ENCODE data around the gene KIAA1586.
"Not testable (repeated sequence)": the region's sequence is repeated elsewhere in the genome, so short reads cannot be mapped to it uniquely, and the experiment has no call there.

The KIAA1586 gene

GRCh38 chr6:57047859-57048258 lies 1.4 kb downstream of the KIAA1586 start:
- DNase-seq, result not testable (repeated sequence)

DNA sequence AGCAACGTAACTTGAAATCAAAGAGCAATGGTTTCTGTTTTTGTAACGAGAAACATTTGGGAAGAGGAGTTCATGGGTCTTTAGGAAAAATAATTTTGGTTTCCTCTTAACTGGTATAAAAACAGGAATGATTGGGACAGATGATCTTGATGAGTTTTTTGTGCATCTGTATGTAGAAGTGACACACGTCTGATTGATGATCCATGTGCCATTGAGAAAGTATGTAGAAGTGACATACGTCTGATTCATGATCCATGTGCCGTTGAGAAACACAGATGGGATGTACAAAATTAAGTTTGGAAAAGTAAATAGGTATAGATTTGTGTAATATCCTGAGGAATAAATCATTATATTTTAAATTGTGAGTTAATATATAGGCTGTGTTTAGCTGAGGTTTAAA lies 2.1 kb downstream of the KIAA1586 start:
- no peak for DNase-seq

GRCh38 chr6:57063847-57064246 lies 17.4 kb downstream of the KIAA1586 start:
- DNase-seq, result no peak

GRCh38 chr6:57064809-57065208 lies 18.3 kb downstream of the KIAA1586 start:
- no peak for DNase-seq

DNA sequence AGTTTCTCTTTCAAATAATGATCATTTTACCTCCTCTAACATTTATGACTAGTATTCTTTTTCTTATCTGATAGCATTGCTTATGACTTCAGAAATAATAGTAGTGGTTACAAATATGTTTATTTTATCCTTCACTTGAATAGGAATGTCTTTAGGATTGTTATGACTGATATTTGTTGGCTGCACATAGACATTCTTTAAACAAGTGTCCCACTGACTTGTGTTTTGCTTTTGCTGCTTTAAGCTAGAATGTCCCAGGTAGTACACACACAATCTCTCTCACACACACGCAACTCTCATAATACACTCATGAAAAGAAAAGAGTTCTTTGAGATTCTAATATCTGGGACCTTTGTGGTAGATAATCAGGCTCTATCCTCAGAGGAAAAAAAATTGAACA lies 21.6 kb downstream of the KIAA1586 start:
- no peak for DNase-seq

GRCh38 chr6:57069228-57069627 lies 22.7 kb downstream of the KIAA1586 start:
- no peak for DNase-seq

GRCh38 chr6:57069920-57070331 lies 23.4 kb downstream of the KIAA1586 start:
- DNase-seq, result no peak

- no peak for DNase-seq
Observed at GRCh38 chr6:57072108-57072507, 25.6 kb downstream of the KIAA1586 start.

- DNase-seq, result no peak
Observed at GRCh38 chr6:57074383-57074782, 27.9 kb downstream of the KIAA1586 start.

DNA sequence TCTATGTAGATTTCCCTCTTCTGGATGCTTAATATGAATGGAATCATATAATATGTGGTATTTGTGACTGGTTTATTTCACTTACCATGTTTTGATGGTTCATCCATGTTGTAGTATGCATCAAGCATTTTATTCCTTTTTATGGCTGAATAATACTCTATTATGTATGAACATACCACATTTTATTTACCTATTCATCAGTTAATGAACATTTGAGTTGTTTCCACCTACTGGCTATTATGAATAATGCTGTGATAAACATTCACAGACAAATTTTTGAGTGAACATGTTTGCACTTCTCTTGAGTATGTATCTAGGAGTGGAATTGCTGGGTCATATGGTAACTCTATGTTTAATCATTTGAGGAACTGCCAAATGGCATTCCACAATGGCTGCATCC lies 28.6 kb downstream of the KIAA1586 start:
- DNase-seq, result no peak

- DNase-seq, result no peak
Observed at GRCh38 chr6:57078531-57079207, 32.2 kb downstream of the KIAA1586 start.

DNA sequence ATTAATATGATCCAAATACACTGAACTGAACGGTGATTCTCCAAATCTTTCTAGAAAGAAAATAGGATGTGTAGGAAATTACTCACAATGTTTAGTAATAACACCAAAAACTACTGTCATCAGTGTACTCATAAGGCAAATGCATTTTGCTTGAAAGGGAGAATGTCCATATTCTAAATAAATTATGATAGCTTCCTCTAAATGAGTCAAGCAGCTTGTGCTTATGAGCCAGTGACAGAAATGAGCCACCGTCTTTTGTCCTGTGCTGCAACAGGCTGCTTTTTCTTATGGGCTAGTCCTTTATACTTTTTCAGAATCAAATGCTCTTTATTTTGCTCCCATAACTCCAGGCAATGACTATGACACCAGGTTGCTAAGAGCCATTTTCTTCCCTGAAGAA lies 39.0 kb downstream of the KIAA1586 start:
- no peak for DNase-seq

- no peak for DNase-seq
Observed at GRCh38 chr6:57086843-57087242, 40.4 kb downstream of the KIAA1586 start.

DNA sequence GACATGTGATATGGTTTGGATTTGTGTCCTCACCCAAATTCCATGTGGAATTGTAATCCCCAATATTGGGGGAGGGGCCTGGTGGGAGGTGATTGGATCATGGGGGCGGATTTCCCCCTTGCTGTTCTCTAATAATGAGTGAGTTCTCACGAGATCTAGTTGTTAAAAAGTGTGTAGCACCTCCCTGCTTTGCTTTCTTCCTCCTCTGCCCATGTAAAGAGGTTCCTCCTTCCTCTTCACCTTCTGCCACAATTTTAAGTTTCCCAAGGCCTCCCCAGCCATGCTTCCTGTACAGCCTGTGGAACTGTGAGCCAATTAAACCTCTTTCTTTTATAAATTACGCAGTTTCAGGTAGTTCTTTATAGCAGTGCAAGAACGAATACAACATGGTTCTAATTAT lies 41.4 kb downstream of the KIAA1586 start:
- no peak for DNase-seq

DNA sequence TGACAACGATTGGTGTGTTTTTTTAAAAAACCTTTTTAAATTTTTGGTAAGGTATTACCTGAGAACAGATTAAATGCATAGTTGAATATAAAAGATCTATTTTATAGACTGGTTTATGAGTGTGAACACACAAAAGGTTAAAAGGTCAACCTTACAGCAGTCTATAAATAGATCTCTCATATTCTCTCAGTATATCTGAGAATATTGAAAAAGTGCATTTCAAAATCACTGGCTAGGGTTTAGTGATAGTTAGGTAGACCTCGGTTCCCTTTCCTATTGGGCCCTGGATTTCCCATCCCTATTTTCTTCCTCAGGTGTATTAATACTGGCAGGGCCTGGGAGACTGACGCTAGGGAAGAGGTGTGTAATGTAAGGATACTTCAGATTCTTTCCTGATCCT lies 42.8 kb downstream of the KIAA1586 start:
- no peak for DNase-seq

GRCh38 chr6:57089687-57090457 lies 43.4 kb downstream of the KIAA1586 start, which contains the start of gene ZNF451:
TSS of gene ZNF451 (plus strand) at chr6:57090188. CDS start at chr6:57090254, 66 bp downstream.
- DNase-seq, result peak; percentile 96

DNA sequence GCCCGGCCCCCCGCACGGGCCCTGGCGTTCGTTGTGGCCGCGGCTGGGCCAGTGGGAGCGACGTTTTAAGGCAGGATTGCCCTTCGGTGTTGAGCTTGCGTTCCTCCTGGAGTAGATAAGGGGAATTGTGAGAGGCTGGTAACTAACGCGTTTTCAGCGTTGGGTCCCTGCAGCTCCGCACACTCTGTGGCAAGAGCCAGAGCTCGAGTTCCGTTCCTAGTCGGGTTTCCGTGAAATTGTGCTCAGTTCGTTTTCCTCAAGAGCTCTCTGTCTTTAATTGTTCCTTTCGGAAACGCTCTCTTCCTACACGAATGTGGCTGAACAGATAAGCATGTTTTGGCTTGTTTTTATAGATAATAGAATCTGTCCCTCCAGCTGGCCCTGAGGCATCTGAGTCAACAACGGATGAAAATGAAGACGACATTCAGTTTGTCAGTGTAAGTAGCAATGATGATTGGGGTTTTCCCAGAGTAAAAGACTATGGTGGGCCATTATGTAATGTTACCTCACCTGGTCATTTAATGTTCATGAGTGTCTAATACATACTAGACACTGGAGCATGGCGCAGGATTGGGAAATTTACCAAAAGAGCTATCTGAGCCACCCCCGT lies 44.1 kb downstream of the KIAA1586 start:
- not testable (repeated sequence) for DNase-seq

GRCh38 chr6:57091375-57091774 lies 44.9 kb downstream of the KIAA1586 start:
- not testable (repeated sequence) for DNase-seq

DNA sequence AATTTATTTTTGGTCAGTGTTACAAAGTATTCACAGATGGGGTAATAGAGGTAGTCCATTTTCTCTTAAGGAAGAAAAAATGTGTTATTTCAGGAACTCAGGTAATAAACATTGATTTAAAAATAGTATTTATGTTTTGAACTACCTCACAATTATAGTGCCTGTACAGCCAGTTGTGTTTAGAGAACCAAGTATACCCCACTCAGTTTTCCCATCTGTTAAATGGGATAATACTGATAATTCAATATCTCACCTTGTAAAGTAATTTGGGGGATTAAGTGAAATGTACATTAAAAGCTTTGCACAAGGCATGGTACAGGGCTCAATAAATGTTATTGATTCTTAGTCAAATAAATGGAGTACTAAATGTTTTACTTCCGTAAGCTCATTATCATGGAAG lies 48.2 kb downstream of the KIAA1586 start:
- DNase-seq, result no peak

- no peak for DNase-seq
Observed at GRCh38 chr6:57097596-57097995, 51.1 kb downstream of the KIAA1586 start.

- DNase-seq, result no peak
Observed at GRCh38 chr6:57102976-57103375, 56.5 kb downstream of the KIAA1586 start.

GRCh38 chr6:57104336-57104735 lies 57.8 kb downstream of the KIAA1586 start:
- no peak for DNase-seq

All from CD4-positive, alpha-beta T cell treated with Interleukin-12 subunit alpha and Interleukin-12 subunit beta, for 1 hour (primary cell).